IPS DF 19.7 (cell line): Measurements from ENCODE around the gene KLC3.
"Not testable (repeated sequence)": the region's sequence is repeated elsewhere in the genome, so short reads cannot be mapped to it uniquely, and the experiment has no call there.

Source experiments
- DNase-seq: peaks from one replicate; pipeline ENCODE4 v3.0.0-alpha.2; 2013; ENCODE audit warnings: low read depth, low spot score

KLC3 gene

DNA sequence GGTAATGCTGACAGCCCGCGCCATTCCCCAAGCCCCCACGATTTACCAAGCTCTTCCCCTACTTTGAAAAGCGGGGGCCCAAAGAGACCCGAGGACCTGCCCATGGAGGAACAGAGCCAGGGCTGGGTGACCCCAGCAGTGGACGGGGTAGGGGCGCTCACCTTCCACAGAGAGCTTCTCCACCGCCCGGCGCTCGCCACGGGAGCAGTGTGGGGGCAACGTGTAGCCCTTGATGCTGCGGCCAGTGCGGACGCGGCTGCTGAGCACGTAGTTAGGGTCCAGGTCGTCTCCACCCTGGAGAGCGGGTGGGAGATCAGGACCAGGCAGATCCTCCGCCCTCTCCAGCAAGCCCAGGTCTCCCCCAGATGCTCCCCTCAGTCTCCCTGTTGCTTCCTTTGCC, 25.2 kb upstream of the KLC3 start:
- DNase-seq, result no peak

DNA sequence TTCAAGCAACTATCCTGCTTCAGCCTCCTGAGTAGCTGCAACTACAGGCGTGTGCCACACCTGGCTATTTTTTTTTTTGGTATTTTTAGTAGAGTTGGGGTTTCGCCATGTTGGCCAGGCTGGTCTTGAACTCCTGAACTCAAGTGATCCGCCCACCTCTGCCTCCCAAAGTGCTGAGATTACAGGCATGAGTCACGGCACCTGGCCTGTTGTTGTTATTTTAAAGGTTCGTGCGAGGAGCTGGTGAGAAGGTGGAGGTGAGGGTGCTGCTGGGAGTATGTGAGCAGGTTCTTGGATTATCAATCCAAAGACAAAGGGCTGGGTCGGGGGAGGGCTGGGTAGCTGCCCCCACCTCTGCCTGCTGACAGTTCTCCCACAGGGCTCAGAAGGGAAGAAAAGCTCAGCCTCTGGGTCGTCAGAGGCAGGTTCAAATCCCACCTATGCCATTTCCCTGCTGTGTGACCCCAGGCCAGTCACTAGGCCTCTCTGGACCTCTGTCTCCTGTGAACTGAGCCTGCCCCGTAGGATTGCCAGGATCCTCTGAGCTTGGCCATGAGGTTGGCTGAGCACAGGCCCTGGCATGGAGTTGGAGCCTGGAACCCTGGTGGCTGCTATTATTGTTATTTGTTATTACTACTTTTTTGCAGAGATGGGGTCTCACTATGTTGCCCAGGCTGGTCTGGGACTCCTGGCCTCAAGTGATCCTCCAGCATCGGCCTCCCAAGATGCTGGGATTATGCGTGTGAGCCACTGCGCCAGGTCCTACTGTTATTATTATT, 19.4 kb upstream of the KLC3 start:
- no peak for DNase-seq

DNA sequence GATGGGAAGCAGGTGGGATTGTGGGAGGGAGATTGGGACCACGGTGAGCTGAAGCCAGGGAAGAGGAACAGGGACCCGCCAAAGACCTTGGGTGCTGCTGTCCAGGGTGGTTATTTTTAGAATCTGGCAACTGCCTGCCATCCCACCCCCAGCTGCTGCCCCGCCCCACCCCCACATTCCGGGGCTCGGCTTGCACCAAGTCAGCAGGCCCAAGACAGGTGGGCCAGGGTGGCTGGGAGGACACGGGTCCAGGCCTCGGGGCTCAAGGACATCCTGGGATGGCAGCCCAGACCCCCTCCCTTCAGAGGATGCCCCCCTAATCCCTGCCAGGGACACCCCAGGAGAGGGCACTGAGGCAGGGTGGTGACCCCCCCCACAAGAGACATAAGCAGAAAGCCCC, 18.7 kb upstream of the KLC3 start:
- no peak for DNase-seq

DNA sequence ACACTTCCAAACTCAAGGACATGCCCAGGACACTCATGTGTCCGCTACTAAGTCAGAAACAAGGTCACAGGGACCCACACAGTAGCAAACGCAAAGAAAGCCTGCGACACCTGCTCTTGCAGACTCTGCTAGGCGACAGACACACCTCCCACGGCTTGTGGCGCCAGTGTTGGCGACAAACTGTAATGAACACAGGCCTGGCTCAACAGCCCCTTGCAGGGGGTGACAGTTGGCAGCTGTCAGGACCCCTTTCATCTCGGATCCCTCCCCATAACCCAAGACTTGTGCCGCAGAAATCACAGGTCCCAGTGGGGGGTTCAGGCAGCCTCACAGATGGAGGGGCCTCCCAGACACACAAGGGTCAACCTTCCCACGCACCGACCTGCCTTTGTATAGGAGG, 18.2 kb upstream of the KLC3 start:
- no peak for DNase-seq

DNA sequence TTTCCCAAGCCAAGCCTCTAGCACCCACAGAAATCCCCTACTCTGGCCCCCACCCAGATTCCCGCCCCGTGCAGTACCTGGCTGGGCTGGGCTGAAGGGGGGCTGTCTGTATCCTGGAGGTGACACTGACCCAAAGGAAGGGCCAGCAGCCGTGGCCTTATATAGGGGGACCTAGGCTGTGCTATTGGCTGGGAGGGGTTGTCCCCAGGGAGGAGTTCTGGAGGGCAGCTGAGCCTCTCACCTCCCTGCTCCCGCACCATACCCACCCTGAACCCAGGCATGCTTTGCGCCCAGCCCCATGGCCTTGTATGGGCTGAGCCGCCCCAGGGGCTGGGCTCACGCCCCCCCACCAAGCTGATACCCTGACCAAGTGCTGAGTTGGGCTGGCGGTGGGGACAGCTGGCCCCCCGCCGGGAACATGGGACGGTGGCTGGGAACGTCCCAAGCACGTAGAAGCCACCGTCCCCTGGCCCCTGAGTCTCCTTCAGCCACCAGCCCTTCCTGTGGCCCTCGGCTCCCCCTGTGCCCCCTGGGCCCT, 17.7 kb upstream of the KLC3 start, which contains the start of gene CKM:
Gene CKM, minus strand, starts transcription at position 132 of the 538 bp plus-strand sequence. CDS start 3,162 bp downstream, outside the sequence.
- DNase-seq, result no peak

DNA sequence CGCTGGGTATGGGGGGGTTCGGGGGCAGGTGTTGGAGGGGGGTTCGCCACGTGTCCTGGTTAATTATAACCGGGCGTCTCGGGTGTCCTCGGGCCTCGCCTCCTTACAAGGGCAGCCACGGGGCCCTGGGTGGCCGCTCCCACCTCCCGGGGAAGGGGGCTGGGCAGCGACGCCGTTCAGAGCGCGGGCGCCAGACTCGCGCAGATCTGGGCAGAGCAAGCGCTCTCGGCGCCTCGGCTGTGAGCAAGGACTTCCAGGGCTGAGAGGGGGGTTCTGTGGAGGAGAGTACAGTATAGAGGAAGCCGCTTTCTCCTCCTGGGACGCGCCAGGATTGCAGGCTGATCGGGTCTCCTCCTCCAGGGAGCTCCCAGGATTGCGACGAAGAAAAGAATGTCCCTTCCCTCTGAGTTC, 16.9 kb upstream of the KLC3 start:
- no peak for DNase-seq

DNA sequence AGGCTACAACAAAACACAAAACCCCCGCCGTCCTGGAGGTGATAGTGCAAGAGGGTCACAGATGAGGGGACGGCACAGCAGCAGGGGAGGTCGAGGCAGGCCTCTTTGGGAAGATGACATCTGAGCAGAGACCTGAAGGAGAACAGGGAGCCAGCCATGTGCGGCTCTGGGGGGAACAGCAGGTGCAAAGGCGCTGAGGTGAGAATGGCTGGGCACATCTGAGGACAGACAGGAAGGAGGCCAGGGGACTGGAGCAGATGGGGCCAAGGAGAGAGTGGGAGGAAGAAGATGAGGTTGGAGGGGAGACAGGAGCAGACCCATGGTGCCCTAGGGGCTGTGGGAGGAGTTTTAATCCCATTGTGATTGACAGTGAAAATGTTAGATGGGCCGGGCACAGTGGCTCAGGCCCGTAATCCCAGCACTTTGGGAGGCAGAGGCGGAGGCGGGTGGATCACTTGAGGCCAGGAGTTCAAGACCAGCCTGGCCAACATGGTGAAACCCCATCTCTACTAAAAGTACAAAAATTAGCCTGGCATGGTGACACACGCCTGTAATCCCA, 16.1 kb upstream of the KLC3 start:
- DNase-seq, result no peak

DNA sequence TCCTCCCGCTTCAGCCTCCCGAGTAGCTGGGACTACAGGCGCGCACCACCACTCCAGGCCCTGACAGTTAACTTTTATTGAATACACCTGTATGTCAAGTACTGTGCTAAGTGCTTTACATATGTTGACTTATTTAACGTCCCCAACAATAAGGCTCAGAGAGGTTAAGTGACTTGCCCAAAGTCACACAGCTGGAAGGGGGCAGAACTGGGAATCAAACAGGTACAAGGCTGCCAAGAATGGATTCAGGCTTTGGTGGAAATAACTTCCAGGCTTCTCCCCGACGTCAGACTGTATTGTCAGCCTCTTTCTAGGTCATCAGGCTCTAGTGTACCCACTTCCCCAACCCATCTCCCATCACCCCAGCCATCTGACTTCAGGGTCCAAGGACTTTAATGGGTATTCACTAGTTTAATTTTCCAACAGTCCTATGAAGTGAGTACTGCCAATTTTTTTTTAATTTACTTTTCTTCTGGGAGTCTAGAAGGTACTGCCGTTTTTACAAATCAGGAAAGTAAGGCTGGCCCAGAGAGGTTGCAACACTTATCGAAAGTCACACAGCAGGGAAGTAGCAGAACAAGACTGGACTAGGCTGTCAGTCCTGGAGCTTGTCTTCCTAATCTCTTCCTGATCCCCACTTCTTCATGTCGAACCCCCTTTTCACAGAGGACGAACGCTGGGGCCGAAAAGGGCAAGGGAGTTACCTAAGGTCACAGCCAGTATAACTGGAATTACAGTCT, 13.0 kb upstream of the KLC3 start:
- DNase-seq, result no peak

DNA sequence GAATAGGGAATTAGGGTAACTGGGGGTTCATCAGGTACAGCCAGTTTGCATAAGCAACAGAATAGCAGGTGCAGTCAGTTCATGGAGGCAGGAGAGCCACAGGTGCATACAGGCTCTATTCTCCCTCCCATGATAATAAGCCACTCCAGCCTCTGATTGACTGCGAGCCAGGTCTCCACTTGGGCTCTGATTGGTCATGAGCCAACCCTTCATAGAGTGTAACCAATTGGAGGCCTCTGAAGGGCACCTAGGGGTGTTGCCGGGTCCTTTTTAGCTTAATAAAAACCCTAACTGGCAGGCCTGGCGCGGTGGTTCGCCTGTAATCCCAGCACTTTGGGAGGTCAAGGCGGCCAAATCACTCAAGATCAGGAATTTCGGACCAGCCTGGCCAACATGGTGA, 9.1 kb upstream of the KLC3 start:
- no peak for DNase-seq

DNA sequence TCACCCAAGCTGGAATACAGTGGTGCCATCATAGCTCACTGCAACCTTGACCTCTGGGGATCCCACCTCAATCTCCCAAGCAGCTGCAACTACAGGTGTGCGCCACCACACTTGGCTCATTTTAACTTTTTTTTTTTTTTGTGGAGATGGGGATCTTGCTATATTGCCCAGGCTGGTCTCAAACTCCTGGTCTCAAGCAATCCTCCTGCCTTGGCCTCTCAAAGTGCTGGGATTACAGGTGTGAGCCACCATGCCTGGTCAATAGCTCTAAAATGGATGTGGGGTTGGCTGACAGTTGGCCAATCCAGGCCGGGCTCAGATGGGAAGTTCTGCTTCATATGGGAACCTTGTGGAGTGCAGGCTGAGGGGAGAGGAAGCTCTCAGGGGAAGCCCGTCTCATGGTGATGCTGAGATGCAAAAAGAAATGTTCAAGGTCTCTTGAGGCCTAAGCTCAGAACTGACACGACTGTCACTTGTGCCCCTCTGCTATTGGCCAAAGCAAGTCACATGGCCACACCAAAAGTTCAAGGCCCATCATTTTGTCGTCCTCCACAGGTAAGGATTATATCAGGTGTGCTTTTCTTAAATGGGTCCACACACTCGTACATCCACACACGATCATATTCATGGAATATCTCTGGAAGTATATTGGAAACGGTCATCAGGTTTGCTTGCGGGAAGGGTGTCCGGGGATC, 6.8 kb upstream of the KLC3 start:
- no peak for DNase-seq

DNA sequence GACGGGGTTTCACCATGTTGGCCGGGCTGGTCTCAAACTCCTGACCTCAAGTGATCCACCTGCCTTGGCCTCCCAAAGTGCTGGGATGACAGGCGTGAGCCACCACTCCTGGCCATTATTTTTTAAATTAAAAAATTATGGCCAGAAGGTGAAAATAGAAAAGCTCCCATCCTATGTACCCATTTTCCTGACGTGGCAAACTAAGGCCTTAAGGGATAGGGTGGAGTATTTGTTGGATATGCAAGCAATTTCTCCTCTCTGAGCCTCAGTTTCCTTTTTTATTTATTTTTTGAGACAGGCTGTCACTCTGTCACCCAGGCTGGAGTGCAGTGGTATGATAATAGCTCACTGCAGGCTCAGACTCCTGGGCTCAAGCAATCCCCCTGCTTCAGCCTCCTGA, 5.7 kb upstream of the KLC3 start:
- not testable (repeated sequence) for DNase-seq

DNA sequence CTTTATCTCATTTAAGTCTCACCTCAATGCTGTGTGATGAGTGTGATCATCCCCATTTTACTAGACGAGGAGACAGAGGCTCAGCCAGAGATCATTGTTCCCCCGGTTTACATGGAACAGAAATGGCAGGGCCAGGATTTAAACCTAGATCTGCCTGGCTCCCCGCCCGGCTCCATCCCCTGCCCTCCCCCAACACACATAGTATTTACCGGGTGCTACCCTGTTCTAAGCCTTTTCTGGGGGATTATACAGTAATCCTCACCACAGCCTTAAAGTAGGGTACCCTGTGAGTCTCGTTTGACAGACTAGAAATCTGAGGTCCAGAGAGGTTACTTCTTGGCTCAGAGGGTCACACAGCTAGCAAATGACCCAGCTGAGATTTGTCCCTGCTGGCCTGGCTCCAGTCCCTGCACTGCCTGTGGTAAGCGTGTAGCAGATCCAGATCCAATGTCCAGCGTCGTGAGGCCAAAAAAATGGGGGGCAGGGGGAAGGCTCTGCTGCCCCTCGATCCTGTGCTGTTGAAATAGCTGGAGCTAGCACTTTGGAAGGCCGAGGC, 3.8 kb upstream of the KLC3 start:
- DNase-seq, result no peak

DNA sequence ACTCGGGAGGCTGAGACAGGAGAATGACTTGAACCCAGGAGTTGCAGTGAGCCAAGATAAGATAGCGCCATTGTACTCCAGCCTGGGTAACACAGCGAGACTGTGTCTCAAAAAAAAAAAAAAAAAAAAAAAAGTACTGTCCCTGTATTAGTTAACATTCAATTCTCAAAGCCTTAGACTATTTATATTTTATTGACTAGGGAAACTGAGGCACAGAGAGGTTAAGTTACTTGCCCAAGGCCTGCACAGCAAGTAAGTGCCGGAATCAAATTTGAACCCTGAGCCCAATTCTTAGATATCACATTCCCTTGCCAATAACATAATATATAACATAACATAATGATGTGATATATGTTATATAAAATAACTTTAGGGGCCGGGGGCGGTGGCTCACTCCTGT, 921 bp upstream of the KLC3 start:
- DNase-seq, result no peak

DNA sequence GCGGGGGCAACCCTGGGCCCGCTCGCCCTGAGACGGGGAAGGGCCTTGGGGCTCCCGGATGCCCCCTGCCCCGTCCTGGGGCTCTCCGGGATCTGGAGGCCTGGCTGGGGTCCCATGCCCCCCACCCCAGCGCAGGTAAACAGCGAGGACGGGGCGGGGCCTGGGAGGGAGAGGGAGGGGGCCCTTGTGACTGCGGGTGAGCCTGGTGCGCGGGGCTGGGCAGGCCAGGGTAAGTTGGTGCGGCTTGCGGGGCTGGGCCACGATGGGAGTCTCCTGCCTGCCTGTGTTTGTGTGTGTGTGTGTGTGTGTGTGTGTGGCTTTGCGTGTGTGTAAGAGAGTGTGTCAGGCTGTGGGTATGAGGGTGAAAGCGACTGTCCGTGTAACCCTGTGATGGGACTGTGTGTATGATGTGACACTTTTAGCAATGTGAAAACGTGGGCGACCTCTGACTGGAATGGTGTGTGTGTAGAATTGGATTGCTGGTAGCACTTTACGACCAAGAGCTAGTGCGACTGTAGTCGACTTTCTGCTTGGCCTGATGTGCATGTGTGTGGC, 426 bp downstream of the KLC3 start:
- no peak for DNase-seq

DNA sequence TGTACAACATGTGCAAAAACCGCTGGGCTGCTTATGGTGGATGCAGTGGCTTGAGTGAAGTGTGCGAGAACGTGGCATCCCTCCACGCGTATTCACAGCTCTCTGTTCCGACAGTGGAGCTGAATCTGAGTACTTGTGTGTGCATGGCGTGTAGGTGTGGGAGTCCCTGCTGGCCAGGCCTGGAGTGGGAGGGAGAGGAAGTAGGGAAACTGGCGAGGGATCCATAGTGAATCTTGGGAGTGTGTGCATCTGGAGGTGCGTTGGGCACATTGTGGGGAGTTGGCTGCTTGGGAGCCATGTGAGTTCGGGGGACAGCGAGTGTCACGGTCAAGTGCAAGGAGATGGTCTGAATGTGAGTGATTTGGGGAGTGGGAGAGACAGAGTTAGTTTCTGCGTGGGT, 2.4 kb downstream of the KLC3 start:
- DNase-seq, result no peak

DNA sequence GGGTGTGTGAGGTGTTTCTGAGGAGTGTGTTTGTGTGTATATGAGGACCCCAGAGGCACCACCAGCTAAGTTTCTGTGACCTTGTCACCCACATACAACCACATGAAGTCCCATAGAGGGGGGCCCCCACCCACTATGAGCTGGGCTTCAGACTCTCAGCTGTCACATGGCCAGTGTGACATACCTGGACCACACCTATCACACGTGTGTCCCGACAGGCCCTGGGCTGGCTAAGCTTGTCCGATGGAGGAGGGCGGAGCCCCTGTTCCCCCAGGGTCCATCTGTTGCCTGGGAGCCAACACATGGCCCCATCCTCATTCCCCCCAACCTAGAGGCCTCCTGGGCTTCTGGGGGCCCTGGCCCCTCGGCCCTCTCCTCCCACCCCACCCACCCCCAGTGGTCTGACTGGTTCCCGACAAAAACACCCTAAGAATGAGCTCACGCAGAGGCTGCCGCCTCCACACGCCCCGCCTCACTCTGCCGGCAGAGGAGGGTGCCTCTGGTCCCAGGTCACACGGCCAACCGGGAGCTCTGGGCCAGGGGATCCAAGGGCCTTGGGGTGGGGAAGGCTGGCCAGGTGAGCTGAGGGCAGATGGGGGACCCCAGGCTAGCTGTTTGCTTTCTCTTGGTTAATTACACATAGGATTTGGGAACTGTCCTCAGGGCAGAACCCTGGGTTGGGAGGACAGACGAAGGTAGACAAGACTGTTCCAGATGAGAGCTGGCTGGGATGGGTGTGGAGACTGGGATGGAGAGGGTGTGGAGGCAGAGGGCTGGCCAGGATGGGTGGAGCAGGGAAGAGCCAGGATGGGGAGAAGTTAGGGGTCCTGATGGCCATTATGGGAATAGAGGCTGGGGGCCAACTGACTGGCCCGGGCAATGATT, 4.3 kb downstream of the KLC3 start:
- no peak for DNase-seq

DNA sequence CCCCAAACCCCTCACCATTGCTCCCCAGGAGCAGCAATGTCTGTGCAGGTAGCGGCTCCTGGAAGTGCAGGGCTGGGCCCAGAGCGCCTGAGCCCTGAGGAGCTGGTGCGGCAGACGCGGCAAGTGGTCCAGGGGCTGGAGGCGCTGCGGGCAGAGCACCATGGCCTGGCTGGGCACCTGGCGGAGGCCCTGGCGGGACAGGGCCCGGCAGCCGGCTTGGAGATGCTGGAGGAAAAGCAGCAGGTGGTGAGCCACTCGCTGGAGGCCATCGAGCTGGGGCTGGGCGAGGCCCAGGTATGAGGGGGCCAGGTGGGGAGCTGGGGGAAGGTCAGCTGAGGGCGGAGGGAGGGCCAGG, 4.9 kb downstream of the KLC3 start:
- DNase-seq, result no peak

DNA sequence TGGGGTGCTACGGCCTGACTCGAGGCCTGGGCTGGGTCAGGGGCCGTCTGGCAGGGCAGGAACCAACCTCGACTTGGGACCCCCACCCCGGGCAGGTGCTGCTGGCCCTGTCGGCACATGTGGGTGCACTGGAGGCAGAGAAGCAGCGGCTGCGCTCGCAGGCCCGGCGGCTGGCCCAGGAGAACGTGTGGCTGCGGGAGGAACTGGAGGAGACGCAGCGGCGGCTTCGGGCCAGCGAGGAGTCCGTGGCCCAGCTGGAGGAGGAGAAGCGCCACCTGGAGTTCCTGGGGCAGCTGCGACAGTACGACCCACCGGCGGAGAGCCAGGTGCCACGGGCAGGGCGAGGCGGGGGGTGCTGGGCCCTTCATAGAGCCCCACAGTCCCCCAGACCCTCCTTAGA, 5.9 kb downstream of the KLC3 start:
- no peak for DNase-seq

DNA sequence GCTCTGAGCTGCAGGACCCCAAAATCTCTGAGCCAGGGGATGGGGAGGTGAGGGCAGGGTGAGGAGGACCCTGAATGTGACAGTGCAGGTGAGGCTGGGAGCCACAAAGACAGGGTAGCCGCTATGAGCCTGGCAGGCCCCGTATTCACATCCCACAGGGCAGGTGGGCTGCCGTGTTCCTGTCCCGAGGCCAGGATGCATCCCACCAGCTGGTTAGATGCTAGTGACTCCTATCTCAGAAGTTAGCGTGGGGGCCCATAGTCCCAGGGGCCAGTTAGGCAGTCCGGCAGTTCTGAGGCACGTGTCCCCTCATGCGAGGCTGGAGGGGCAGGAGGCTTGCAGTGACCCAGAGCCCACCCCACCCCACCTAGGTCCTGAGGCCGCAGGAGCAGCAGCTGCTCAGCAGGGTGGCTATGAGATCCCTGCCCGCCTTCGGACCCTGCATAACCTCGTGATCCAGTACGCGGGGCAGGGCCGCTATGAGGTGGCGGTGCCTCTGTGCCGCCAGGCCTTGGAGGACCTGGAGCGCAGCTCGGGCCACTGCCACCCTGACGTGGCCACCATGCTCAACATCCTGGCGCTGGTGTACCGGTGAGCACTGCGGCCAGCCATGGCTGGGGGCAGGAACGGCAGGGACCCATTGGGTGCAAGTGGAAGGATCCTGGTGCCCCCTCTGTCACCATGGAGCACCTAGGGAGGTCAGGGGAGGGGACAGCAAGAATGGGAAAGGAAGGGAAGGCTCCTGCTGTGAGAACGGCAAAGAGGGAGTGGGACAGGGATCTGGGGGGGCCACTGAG, 7.2 kb downstream of the KLC3 start:
- DNase-seq, result no peak
